Astrocyte of the spinal cord (primary cell): ENCODE data around the gene CLMP.

ENCODE experiments used
- DNase-seq: peaks from one replicate; pipeline ENCODE4 v3.0.0; 2011; ENCODE audit warnings: low read depth, low spot score
- H3K4me3 ChIP-seq: 2 replicates; pipeline ENCODE4 v1.5.1; 2011; ENCODE audit warnings: low read depth, mild to moderate bottlenecking, low read length, moderate library complexity
- in situ Hi-C: cut with HindIII; loops from 2 replicates; pipeline ENCODE4 v1.10.0; 2017; ENCODE audit warnings: low sequenced_read_pairs
- TF ChIP-seq, protein P1 (sequence below): IDR thresholded peaks from 2 replicates; pipeline ENCODE4 v1.5.1; 2012; ENCODE audit warnings: low read depth, mild to moderate bottlenecking, low read length, inconsistent platforms

The CLMP gene

DNA sequence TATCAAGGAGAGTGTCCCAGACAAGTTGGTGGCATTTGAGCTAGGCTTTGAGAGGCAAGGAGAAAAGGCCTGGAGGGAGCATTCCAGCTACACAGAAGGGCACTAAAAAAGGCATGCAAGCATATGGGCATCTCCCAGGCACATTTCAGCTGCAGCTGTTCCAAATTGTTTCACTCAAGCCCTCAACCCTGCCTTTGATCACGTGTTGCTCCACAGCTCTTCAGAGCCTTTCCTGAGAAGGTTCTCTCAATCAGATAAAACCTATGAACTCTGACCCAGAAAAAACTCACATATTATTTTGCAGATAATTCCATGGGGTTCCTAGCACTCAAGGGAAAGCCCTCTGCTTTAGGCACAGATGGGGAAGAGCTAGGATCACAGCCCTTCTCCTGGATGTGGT lies 108.7 kb downstream of the CLMP start:
- DNase-seq: no peak
- in situ Hi-C loops: no loop called here
- TF ChIP-seq, protein P1, sequence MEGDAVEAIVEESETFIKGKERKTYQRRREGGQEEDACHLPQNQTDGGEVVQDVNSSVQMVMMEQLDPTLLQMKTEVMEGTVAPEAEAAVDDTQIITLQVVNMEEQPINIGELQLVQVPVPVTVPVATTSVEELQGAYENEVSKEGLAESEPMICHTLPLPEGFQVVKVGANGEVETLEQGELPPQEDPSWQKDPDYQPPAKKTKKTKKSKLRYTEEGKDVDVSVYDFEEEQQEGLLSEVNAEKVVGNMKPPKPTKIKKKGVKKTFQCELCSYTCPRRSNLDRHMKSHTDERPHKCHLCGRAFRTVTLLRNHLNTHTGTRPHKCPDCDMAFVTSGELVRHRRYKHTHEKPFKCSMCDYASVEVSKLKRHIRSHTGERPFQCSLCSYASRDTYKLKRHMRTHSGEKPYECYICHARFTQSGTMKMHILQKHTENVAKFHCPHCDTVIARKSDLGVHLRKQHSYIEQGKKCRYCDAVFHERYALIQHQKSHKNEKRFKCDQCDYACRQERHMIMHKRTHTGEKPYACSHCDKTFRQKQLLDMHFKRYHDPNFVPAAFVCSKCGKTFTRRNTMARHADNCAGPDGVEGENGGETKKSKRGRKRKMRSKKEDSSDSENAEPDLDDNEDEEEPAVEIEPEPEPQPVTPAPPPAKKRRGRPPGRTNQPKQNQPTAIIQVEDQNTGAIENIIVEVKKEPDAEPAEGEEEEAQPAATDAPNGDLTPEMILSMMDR: no peak
- no peak overlapping the region for H3K4me3 ChIP-seq

DNA sequence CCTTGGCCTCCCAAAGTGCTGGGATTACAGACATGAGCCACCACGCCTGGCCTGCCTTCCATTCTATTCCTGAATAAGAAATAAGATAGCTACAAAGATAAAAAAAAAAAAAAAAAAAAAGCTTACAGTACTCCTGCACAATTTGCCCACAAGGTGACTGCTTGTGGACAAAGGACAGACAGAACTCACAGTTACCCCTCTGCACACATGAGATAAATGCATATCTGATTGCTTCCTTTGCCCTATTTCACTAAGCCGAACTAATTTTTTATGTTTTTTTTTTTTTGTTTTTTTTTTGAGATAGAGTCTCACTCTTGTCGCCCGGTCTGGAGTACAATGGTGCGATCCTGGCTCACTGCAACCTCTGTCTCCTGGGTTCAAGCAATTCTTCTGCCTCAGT lies 109.6 kb downstream of the CLMP start:
- H3K4me3 ChIP-seq: no peak overlapping the region
- TF ChIP-seq, protein P1: no peak
- DNase-seq: no peak
- in situ Hi-C loops: no loop called here

DNA sequence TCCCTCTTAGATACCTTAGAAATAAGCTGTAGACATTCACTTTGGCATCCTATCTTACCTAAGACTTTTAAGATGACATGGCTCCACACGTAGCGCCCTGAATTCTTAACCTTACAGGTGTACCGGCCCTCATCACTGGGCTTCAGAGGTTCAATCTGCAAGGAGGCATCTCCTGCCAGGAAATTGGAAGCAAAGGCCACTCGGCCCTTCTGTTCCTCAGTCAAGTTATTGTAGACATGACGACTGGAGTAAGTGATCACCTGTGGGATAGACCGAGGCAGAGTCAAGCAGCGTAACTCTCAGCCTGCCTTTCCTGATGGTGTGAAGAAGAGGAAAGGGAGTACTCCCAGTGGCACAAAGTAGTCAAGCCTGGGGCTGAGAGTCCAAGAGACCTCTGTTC lies 110.6 kb downstream of the CLMP start:
- in situ Hi-C loops: no loop called here

DNA sequence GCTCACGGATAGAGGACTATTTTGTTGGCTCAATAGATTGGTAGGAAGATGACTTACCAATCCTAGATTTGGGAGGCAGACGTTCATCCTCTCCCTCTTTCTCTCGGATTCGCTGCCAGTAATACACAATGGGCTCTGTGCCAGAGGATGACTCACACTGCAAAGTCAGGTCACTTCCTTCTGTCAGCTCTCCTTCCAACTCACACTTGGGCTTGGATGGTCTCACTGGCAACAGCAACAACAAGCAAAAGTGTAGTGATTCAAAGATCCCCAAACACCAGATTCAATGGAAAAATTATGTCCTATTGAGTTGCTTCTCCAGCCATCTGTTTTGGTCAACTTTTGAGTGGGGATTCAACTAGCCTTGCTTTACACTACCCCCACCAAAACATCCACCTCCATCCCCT lies 111.4 kb downstream of the CLMP start:
- peak; percentile 97 for DNase-seq
- no peak overlapping the region for H3K4me3 ChIP-seq
- in situ Hi-C loops: no loop called here
- TF ChIP-seq, protein P1: no peak

More for the DNA sequence above, 110.6 kb downstream of the CLMP start:
- DNase-seq: no peak
- no peak overlapping the region for H3K4me3 ChIP-seq
- TF ChIP-seq, protein P1: no peak

DNA sequence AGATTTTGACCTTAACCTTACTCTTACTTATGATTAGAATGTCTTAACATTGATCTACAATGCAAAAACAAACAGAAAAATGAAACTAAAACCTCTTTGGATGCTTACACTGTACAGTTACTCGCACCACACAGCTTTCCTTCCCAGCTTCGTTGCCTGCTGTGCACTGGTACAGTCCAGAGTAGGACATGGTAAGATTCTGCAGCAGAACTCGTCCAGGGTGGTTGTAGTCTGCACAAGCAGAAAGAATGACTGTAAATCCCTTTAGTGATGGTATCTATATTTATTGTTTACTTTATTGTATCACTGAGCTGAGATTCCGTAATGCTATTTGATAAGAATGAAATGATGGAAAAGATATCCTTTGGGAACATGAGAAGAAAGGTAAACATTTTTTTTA lies 112.1 kb downstream of the CLMP start:
- TF ChIP-seq, protein P1: no peak
- in situ Hi-C loops: no loop called here
- no peak overlapping the region for H3K4me3 ChIP-seq
- peak; percentile 13 for DNase-seq

DNA sequence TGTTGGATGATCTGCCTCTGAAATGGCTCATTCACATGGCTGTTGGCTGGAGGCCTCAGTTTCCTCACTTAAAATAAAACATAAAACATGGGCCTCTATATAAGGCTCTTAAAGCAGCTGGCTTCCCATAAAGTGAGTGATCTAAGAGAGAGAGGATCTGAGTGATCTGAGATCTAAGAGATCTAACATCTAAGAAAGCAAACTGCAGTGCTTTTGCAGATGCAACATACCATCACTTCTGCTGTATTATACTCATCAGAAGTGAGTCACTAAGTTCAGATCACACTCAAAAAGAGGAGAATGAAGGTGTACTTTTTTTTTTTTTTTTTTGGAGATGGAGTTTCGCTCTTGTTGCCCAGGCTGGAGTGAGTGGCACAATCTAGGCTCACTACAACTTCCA lies 115.0 kb downstream of the CLMP start:
- no peak for DNase-seq
- H3K4me3 ChIP-seq: no peak overlapping the region
- TF ChIP-seq, protein P1: no peak
- in situ Hi-C loops: no loop called here

DNA sequence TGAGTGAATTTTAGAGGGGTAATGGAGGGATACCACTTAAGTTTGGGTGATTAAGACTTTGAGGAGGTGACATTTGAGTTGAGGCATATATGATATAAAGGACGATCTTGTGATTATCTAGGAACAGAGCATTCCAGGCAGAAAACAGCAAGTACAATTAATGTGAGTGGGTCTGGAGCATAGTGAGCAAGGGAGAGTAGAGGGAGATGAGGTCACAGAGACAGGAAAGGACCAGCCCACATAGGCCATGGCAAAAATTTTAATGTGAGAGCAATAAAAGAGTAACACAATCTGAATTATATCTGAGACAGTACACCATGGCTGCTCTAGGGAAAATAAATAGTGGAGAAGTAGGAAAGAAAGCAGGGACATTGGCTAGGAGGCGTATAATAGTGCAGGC lies 118.6 kb downstream of the CLMP start:
- in situ Hi-C loops: no loop called here
- TF ChIP-seq, protein P1: no peak
- no peak overlapping the region for H3K4me3 ChIP-seq
- DNase-seq: no peak
